Measurements from ENCODE around the gene MKRN2. TPM values are rescaled to one million over a fixed set of nuclear protein-coding genes. Genes with fewer than 3 reads are reported as not detected.

Gene MKRN2
- total RNA-seq, 4 donors from 2014 or later: 17.6 to 59.5 (median 38.1) TPM

GRCh38 chr3:12584083-12584482, 27.2 kb downstream of the MKRN2 start:
- Histone ChIP-seq H3K9me3 (no peaks in the 10 kb centered on the region), H3K4me3 (no peak overlapping the region), H3K27me3 (no peaks in the 10 kb centered on the region), H3K36me3 (no peaks in the 10 kb centered on the region), H3K27ac (no peak overlapping the region), H3K4me1 (no peaks in the 10 kb centered on the region)
- intact Hi-C loops (cut with DNase I; ENCODE audit: low total_unique reads): no loop called here
- no peak for TF ChIP-seq POLR2A (IDR thresholded peaks at IDR 0.05)
- TF ChIP-seq CTCF (IDR thresholded peaks at IDR 0.05): no peak
- no peak for DNase-seq

DNA sequence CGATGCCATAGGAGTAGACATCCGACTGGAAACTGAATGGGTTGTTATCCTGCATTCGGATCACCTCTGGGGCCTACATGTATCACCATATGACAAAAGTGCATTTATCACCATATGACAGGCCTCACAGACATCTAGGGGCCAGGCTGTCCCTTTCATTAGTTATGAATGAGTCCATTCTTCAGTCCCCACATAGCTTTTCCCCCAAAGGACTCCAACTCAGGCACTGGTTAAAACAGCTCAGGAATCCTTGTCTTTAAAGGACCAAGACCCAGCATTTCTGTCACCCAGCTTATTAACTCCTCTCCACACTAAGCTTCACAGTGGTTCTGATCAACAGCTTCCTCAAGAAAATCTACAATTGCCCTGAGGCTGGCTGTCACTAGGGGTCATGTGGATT, 28.3 kb downstream of the MKRN2 start:
- Histone ChIP-seq H3K4me1 (no peaks in the 10 kb centered on the region), H3K36me3 (no peaks in the 10 kb centered on the region), H3K9me3 (no peaks in the 10 kb centered on the region), H3K4me3 (no peak overlapping the region), H3K27me3 (no peaks in the 10 kb centered on the region), H3K27ac (no peak overlapping the region)
- TF ChIP-seq POLR2A (IDR thresholded peaks at IDR 0.05) (no peak), CTCF (IDR thresholded peaks at IDR 0.05) (no peak)
- DNase-seq: no peak
- intact Hi-C loops (cut with DNase I; ENCODE audit: low total_unique reads): no loop called here

DNA sequence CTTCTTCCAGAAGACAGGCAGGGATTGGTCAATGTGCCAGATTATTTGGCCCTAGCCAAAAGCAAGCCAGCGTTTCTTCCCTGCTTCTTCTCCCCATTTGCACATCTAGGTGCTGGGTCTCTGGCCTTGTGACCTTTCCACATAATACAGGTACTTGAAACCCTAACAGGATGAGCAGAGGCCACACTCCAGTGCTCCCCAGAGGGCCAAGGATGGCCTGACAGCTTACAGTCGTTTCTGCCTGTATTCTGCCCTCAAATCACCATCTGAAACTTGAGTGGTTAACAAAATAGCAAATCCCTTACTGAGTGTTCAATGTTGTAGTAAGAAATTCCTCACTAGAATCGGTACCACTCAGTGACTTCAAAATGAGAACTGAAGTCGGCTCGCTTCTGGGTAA, 29.1 kb downstream of the MKRN2 start:
- Histone ChIP-seq H3K4me1 (no peaks in the 10 kb centered on the region), H3K9me3 (no peaks in the 10 kb centered on the region), H3K27ac (no peak overlapping the region), H3K36me3 (no peaks in the 10 kb centered on the region), H3K27me3 (no peaks in the 10 kb centered on the region), H3K4me3 (no peak overlapping the region)
- intact Hi-C loops (cut with DNase I; ENCODE audit: low total_unique reads): no loop called here
- DNase-seq: no peak
- TF ChIP-seq POLR2A (IDR thresholded peaks at IDR 0.05) (no peak), CTCF (IDR thresholded peaks at IDR 0.05) (no peak)

DNA sequence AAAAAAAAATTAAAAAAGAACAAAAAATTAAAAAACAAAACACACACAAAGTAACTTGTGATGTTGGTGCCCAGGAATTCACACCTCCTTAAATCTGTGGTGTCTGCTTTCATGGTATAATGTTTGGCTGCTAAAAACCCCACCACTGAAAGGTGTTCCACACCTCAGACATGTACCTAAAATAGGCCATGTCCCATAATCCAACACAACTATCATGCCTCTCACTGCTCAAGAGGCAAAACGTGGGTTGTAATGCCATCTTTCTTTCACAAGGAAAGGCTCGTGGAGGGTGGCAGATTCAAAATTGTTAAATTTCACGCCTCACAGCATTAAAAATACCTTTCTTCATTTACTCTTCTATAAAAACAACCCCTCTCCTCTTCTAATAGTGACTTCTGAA, 29.5 kb downstream of the MKRN2 start:
- intact Hi-C loops (cut with DNase I; ENCODE audit: low total_unique reads): no loop called here
- TF ChIP-seq CTCF (IDR thresholded peaks at IDR 0.05) (no peak), POLR2A (IDR thresholded peaks at IDR 0.05) (no peak)
- Histone ChIP-seq H3K9me3 (no peaks in the 10 kb centered on the region), H3K27me3 (no peaks in the 10 kb centered on the region), H3K4me3 (no peak overlapping the region), H3K27ac (no peak overlapping the region), H3K36me3 (no peaks in the 10 kb centered on the region), H3K4me1 (no peaks in the 10 kb centered on the region)
- DNase-seq: no peak

GRCh38 chr3:12588039-12589009, 31.4 kb downstream of the MKRN2 start:
- Histone ChIP-seq H3K4me1 (no peaks in the 10 kb centered on the region), H3K27ac (no peak overlapping the region), H3K27me3 (no peaks in the 10 kb centered on the region), H3K36me3 (no peaks in the 10 kb centered on the region), H3K9me3 (no peaks in the 10 kb centered on the region), H3K4me3 (no peak overlapping the region)
- intact Hi-C loops (cut with DNase I; ENCODE audit: low total_unique reads): no loop called here
- no peak for DNase-seq
- no peak for TF ChIP-seq CTCF (IDR thresholded peaks at IDR 0.05)
- TF ChIP-seq POLR2A (IDR thresholded peaks at IDR 0.05): no peak

Data from uterus (tissue), 4 donors.